NCI-H1092 (cell line): ENCODE measurements around the gene SHTN1.

Source experiments
- DNase-seq: peaks from one replicate; lab custom pipeline; 2025; lab: John Stamatoyannopoulos, UW

The SHTN1 gene

GRCh38 chr10:117005026-117005526, at the start of gene SHTN1:
Gene SHTN1 (minus strand): TSS chr10:117005187. CDS start chr10:117005079, 108 bp downstream.
- DNase-seq = peak; percentile 32

- DNase-seq = no peak
Observed at GRCh38 chr10:117053482-117053881, 48.5 kb upstream of the SHTN1 start.

- DNase-seq = no peak
Observed at GRCh38 chr10:117047947-117048346, 43.0 kb upstream of the SHTN1 start.

GRCh38 chr10:117016266-117016665, 11.3 kb upstream of the SHTN1 start:
- no peak for DNase-seq

GRCh38 chr10:117014835-117015234, 9.8 kb upstream of the SHTN1 start:
- DNase-seq = no peak

GRCh38 chr10:117007080-117007479, 2.1 kb upstream of the SHTN1 start:
- DNase-seq = no peak

- DNase-seq = peak; percentile 1
Observed at GRCh38 chr10:117005527-117006055, 604 bp upstream of the SHTN1 start.

- DNase-seq = no peak
Observed at GRCh38 chr10:117004227-117005025, 561 bp downstream of the SHTN1 start.

- no peak for DNase-seq
Observed at GRCh38 chr10:117003336-117003735, 1.7 kb downstream of the SHTN1 start.

GRCh38 chr10:117002206-117002605, 2.8 kb downstream of the SHTN1 start:
- no peak for DNase-seq

- no peak for DNase-seq
Observed at GRCh38 chr10:117001144-117001543, 3.8 kb downstream of the SHTN1 start.

GRCh38 chr10:117000580-117000979, 4.4 kb downstream of the SHTN1 start:
- DNase-seq = no peak

GRCh38 chr10:116998172-116998571, 6.8 kb downstream of the SHTN1 start:
- no peak for DNase-seq

- no peak for DNase-seq
Observed at GRCh38 chr10:116997015-116997414, 8.0 kb downstream of the SHTN1 start.

- no peak for DNase-seq
Observed at GRCh38 chr10:116995648-116996047, 9.3 kb downstream of the SHTN1 start.

- no peak for DNase-seq
Observed at GRCh38 chr10:116994113-116994890, 10.7 kb downstream of the SHTN1 start.

- DNase-seq = no peak
Observed at GRCh38 chr10:116993610-116994009, 11.4 kb downstream of the SHTN1 start.

- DNase-seq = no peak
Observed at GRCh38 chr10:116992183-116992582, 12.8 kb downstream of the SHTN1 start.

GRCh38 chr10:116990276-116990800, 14.6 kb downstream of the SHTN1 start:
- no peak for DNase-seq

GRCh38 chr10:116989439-116989838, 15.5 kb downstream of the SHTN1 start:
- DNase-seq = no peak

GRCh38 chr10:116988311-116988710, 16.7 kb downstream of the SHTN1 start:
- DNase-seq = no peak

GRCh38 chr10:116985611-116986010, 19.4 kb downstream of the SHTN1 start:
- DNase-seq = no peak
